Tibial artery (tissue), 4 donors: ENCODE results near the gene CCR3.

Source experiments
- DNase-seq, 2 donors: peaks; one replicate each; pipeline ENCODE4 v3.0.0-alpha.2; 2019
- H3K27ac ChIP-seq, 2 donors: fragments of 200-600 bp; sonication (generic) in 1 of 2; 1 replicate in 1 of 2; 2 replicates in 1 of 2; pipeline ENCODE4 v1.5.1; 2018 to 2019; ENCODE audit warnings: mild to moderate bottlenecking in 1 of 2
- H3K27me3 ChIP-seq, 2 donors: fragments of 200-600 bp; sonication (generic) in 1 of 2; one replicate each; pipeline versions ENCODE4 v1.5.1 to v1.6.0; 2016 to 2019
- H3K36me3 ChIP-seq, 3 donors: fragments of 200-600 bp; sonication (generic) in 2 of 3; one replicate each; pipeline ENCODE4 v1.5.1; 2016 to 2019; ENCODE audit warnings: mild to moderate bottlenecking in 2 of 3
- H3K4me1 ChIP-seq, 4 donors: fragments of 200-600 bp; sonication (generic) in 2 of 4; 1 replicate in 3 of 4; 2 replicates in 1 of 4; pipeline ENCODE4 v1.5.1; 2016 to 2019
- H3K4me3 ChIP-seq, 2 donors: fragments of 200-600 bp; sonication (generic) in 1 of 2; 1 replicate in 1 of 2; 2 replicates in 1 of 2; pipeline ENCODE4 v1.5.1; 2018 to 2019; ENCODE audit warnings: mild to moderate bottlenecking in 2 of 2
- H3K9me3 ChIP-seq, 3 donors: fragments of 200-600 bp; sonication (generic) in 1 of 3; one replicate each; pipeline ENCODE4 v1.5.1; 2016 to 2019
- CTCF ChIP-seq, 2 experiments: fragments of 200-600 bp in 1 of 2; fragments of 450-650 bp in 1 of 2; IDR thresholded peaks; one replicate each; pipeline ENCODE4 v1.5.1; 2017 to 2019; ENCODE audit warnings: antibody characterized with exemption in 2 of 2, mild to moderate bottlenecking in 1 of 2, moderate library complexity in 1 of 2
- intact Hi-C: fragments of 100-400 bp; cut with DNase I; formaldehyde crosslinking; loops from one replicate; pipeline ENCODE4 v1.15.0; 2023; ENCODE audit warnings: low total_unique reads

Gene CCR3

GRCh38 chr3:46293991-46294833 lies 52.0 kb downstream of the CCR3 start:
- no peak for DNase-seq
- intact Hi-C loops = no loop called here
- no peak overlapping the region for H3K27ac ChIP-seq
- no peaks in the 10 kb centered on the region for H3K36me3 ChIP-seq
- no peaks in the 10 kb centered on the region for H3K9me3 ChIP-seq
- no peak overlapping the region for H3K4me3 ChIP-seq
- H3K27me3 ChIP-seq = no peaks in the 10 kb centered on the region
- no peaks in the 10 kb centered on the region for H3K4me1 ChIP-seq
- no peak for TF ChIP-seq CTCF (IDR thresholded peaks at IDR 0.05)

GRCh38 chr3:46296826-46297225 lies 54.6 kb downstream of the CCR3 start:
- intact Hi-C loops = no loop called here
- H3K36me3 ChIP-seq = no peaks in the 10 kb centered on the region
- no peak for TF ChIP-seq CTCF (IDR thresholded peaks at IDR 0.05)
- H3K27me3 ChIP-seq = no peaks in the 10 kb centered on the region
- no peak overlapping the region for H3K27ac ChIP-seq
- no peak for DNase-seq
- H3K9me3 ChIP-seq = no peaks in the 10 kb centered on the region
- H3K4me3 ChIP-seq = no peak overlapping the region
- no peaks in the 10 kb centered on the region for H3K4me1 ChIP-seq

GRCh38 chr3:46297658-46298423 lies 55.6 kb downstream of the CCR3 start:
- Histone ChIP-seq H3K9me3 (no peaks in the 10 kb centered on the region), H3K4me1 (no peaks in the 10 kb centered on the region), H3K27ac (no peak overlapping the region), H3K27me3 (no peaks in the 10 kb centered on the region), H3K36me3 (no peaks in the 10 kb centered on the region), H3K4me3 (no peak overlapping the region)
- intact Hi-C loops = no loop called here
- no peak for TF ChIP-seq CTCF (IDR thresholded peaks at IDR 0.05)
- no peak for DNase-seq

GRCh38 chr3:46298871-46299607 lies 56.8 kb downstream of the CCR3 start:
- Histone ChIP-seq H3K36me3 (no peaks in the 10 kb centered on the region), H3K4me3 (no peak overlapping the region), H3K27ac (no peak overlapping the region), H3K9me3 (no peaks in the 10 kb centered on the region), H3K27me3 (no peaks in the 10 kb centered on the region), H3K4me1 (no peaks in the 10 kb centered on the region)
- no peak for DNase-seq
- intact Hi-C loops = no loop called here
- no peak for TF ChIP-seq CTCF (IDR thresholded peaks at IDR 0.05)

GRCh38 chr3:46299608-46300460 lies 57.6 kb downstream of the CCR3 start:
- Histone ChIP-seq H3K27ac (no peak overlapping the region), H3K36me3 (no peaks in the 10 kb centered on the region), H3K9me3 (no peaks in the 10 kb centered on the region), H3K4me3 (no peak overlapping the region), H3K4me1 (no peaks in the 10 kb centered on the region), H3K27me3 (no peaks in the 10 kb centered on the region)
- intact Hi-C loops = no loop called here
- no peak for TF ChIP-seq CTCF (IDR thresholded peaks at IDR 0.05)
- DNase-seq = no peak
